HCT116 (cell line): ENCODE measurements around the gene MTHFD1L. TPM values are rescaled to one million over a fixed set of nuclear protein-coding genes. Genes with fewer than 3 reads are reported as not detected.

Source experiments
- ATAC-seq: fragments of 200-7000 bp; cut with Tn5 transposase; 2 replicates; pipeline ENCODE4 v1.9.1; 2020; ENCODE audit warnings: mild to moderate bottlenecking, moderate library complexity
- BruUV-seq: library from RNA; stranded (reverse); fragments of 400-500 nt; replicated peaks from 2 replicates; lab custom pipeline; 2021; lab: Mats Ljungman, UMichigan
- CTCF ChIA-PET: fragments of 300-600 bp; sonication (Branson Sonifier 250); formaldehyde crosslinking; loops from one replicate; lab custom pipeline; 2021; ENCODE audit warnings: antibody characterized with exemption; lab: Charles Lee
- POLR2A ChIA-PET: fragments of 300-600, 350-600 bp; sonication (Branson Sonifier 250); formaldehyde crosslinking; loops from one replicate; lab custom pipeline; 2021; ENCODE audit warnings: antibody characterized with exemption; lab: Charles Lee
- RAD21 ChIA-PET, 2 experiments: fragments of 300-600 bp; sonication (Branson Sonifier 250); formaldehyde crosslinking; loops; one replicate each; lab custom pipeline; 2023; ENCODE audit warnings: low total read pairs in 2 of 2; ENCODE audit not compliant: uncharacterized antibody in 2 of 2, unreplicated experiment in 2 of 2, low non-redundant PET in 1 of 2; lab: Charles Lee
- DNase-seq: peaks from one replicate; pipeline ENCODE4 v3.0.0-alpha.2; 2010; ENCODE audit warnings: low read depth, low spot score
- H2AFZ ChIP-seq: fragments of 200-600 bp; shearing (Covaris generic), sonication (generic); 2 replicates; pipeline ENCODE4 v1.6.1; 2017; ENCODE audit warnings: low read depth, mixed run types, mixed read lengths, antibody characterized with exemption, low read length; ENCODE audit not compliant: poor library complexity, severe bottlenecking
- H3K27ac ChIP-seq: 2 replicates; pipeline ENCODE4 v1.5.1; 2012; ENCODE audit warnings: low read depth, low read length
- H3K27me3 ChIP-seq: fragments of 200-600 bp; sonication (generic); 2 replicates; pipeline ENCODE4 v1.6.1; 2016; ENCODE audit warnings: mixed run types, low read length, mixed read lengths; ENCODE audit not compliant: insufficient read depth
- H3K36me3 ChIP-seq, 2 experiments: fragments of 200-500 bp in 1 of 2; fragments of 200-600 bp in 1 of 2; sonication (Bioruptor generic) in 1 of 2; sonication (generic) in 1 of 2; 2 replicates each; pipeline versions ENCODE4 v1.5.1 to v1.6.1; 2014 to 2016; ENCODE audit warnings: low read length in 2 of 2, inconsistent platforms in 1 of 2, mixed read lengths in 1 of 2, mixed run types in 1 of 2; ENCODE audit not compliant: insufficient read depth in 2 of 2, control insufficient read depth in 1 of 2
- H3K4me1 ChIP-seq, 2 experiments: fragments of 200-600 bp in 1 of 2; sonication (generic) in 1 of 2; 2 replicates each; pipeline versions ENCODE4 v1.5.1 to v1.6.1; 2012 to 2017; ENCODE audit warnings: low read length in 2 of 2, inconsistent platforms in 1 of 2, mild to moderate bottlenecking in 1 of 2, mixed read lengths in 1 of 2, mixed run types in 1 of 2, moderate library complexity in 1 of 2; ENCODE audit not compliant: insufficient read depth in 2 of 2, control insufficient read depth in 1 of 2
- H3K4me2 ChIP-seq: fragments of 200-600 bp; sonication (generic); 2 replicates; pipeline ENCODE4 v1.6.1; 2017; ENCODE audit warnings: mixed run types, low read length, mixed read lengths
- H3K4me3 ChIP-seq, 2 experiments: fragments of 200-600 bp in 1 of 2; sonication (generic) in 1 of 2; replicated peaks in 1 of 2; 2 replicates each; pipeline ENCODE4 v1.5.1; 2011 to 2016; ENCODE audit warnings: low read length in 2 of 2, control low read depth in 1 of 2, low read depth in 1 of 2, mild to moderate bottlenecking in 1 of 2, mixed read lengths in 1 of 2, mixed run types in 1 of 2
- H3K79me2 ChIP-seq: fragments of 200-600 bp; sonication (generic); 2 replicates; pipeline ENCODE4 v1.6.1; 2017; ENCODE audit warnings: mild to moderate bottlenecking, mixed run types, low read length, moderate library complexity, mixed read lengths; ENCODE audit not compliant: insufficient read depth
- H3K9ac ChIP-seq: fragments of 200-600 bp; sonication (generic); 2 replicates; pipeline ENCODE4 v1.6.1; 2016; ENCODE audit warnings: low read length, mixed read lengths
- H3K9me2 ChIP-seq: fragments of 200-600 bp; sonication (generic), shearing (Covaris generic); 2 replicates; pipeline ENCODE4 v1.6.1; 2017; ENCODE audit warnings: mixed run types, mild to moderate bottlenecking, moderate library complexity; ENCODE audit not compliant: insufficient read depth
- H3K9me3 ChIP-seq, 2 experiments: fragments of 200-500 bp in 1 of 2; fragments of 200-600 bp in 1 of 2; sonication (Bioruptor generic) in 1 of 2; sonication (generic) in 1 of 2; 2 replicates each; pipeline ENCODE4 v1.6.1; 2014 to 2017; ENCODE audit warnings: low read length in 2 of 2, mixed read lengths in 2 of 2, inconsistent platforms in 1 of 2, low read depth in 1 of 2, mild to moderate bottlenecking in 1 of 2, mixed run types in 1 of 2, moderate library complexity in 1 of 2; ENCODE audit not compliant: control insufficient read depth in 1 of 2, insufficient read depth in 1 of 2
- H4K20me1 ChIP-seq: fragments of 200-600 bp; sonication (generic), shearing (Covaris generic); 2 replicates; pipeline ENCODE4 v1.6.1; 2017; ENCODE audit warnings: mixed run types, mild to moderate bottlenecking, moderate library complexity; ENCODE audit not compliant: insufficient read depth
- CBX3 ChIP-seq: IDR thresholded peaks from 2 replicates; pipeline ENCODE4 v1.6.1; 2012; ENCODE audit warnings: low read depth
- CEBPB ChIP-seq: IDR thresholded peaks from 2 replicates; pipeline ENCODE4 v1.6.1; 2012; ENCODE audit warnings: low read depth
- EGR1 ChIP-seq: IDR thresholded peaks from 2 replicates; pipeline ENCODE4 v1.6.1; 2012; ENCODE audit warnings: low read depth
- ELF1 ChIP-seq: IDR thresholded peaks from 2 replicates; pipeline ENCODE4 v1.6.1; 2012; ENCODE audit warnings: low read depth, borderline replicate concordance
- EZH2phosphoT487 ChIP-seq: fragments of 200-600 bp; IDR thresholded peaks from 2 replicates; pipeline ENCODE4 v1.6.1; 2018; ENCODE audit warnings: antibody characterized with exemption, borderline replicate concordance
- FOSL1 ChIP-seq: IDR thresholded peaks from 2 replicates; pipeline ENCODE4 v1.6.1; 2012; ENCODE audit warnings: low read depth
- JUND ChIP-seq: IDR thresholded peaks from 2 replicates; pipeline ENCODE4 v1.6.1; 2012
- POLR2AphosphoS5 ChIP-seq: IDR thresholded peaks from 2 replicates; pipeline ENCODE4 v1.6.1; 2011; ENCODE audit warnings: mild to moderate bottlenecking, low read depth, low read length, moderate library complexity
- RAD21 ChIP-seq: IDR thresholded peaks from 2 replicates; pipeline ENCODE4 v1.6.1; 2012; ENCODE audit warnings: low read depth, mild to moderate bottlenecking
- SIN3A ChIP-seq: IDR thresholded peaks from 2 replicates; pipeline ENCODE4 v1.6.1; 2012; ENCODE audit warnings: low read depth
- SRF ChIP-seq: IDR thresholded peaks from 2 replicates; pipeline ENCODE4 v1.6.1; 2012; ENCODE audit warnings: low read depth
- TCF7L2 ChIP-seq: IDR thresholded peaks from 2 replicates; pipeline ENCODE4 v1.7.0; 2011; ENCODE audit warnings: borderline replicate concordance, inconsistent platforms; ENCODE audit not compliant: insufficient read depth, insufficient read length; ENCODE audit errors: extremely low read depth
- YY1 ChIP-seq: IDR thresholded peaks from 2 replicates; pipeline ENCODE4 v1.6.1; 2011; ENCODE audit warnings: low read length, low read depth, moderate library complexity, mild to moderate bottlenecking; ENCODE audit not compliant: insufficient replicate concordance; ENCODE audit errors: extremely low read depth
- ZFX ChIP-seq: fragments of 450-650 bp; IDR thresholded peaks from 2 replicates; pipeline ENCODE4 v1.6.1; 2017
- intact Hi-C: fragments of 100-400 bp; cut with micrococcal nuclease; formaldehyde crosslinking; loops from 2 replicates; pipeline ENCODE4 v1.10.0; 2022
- total RNA-seq: library from RNA; stranded (reverse); gene quantifications from one replicate; pipeline ENCODE4 v1.2.1, GENCODE V29; 2021; ENCODE audit not compliant: unreplicated experiment
- TF ChIP-seq, protein P1 (sequence below), 3 experiments: fragments of 200-600 bp in 1 of 3; sonication (generic) in 1 of 3; IDR thresholded peaks in 2 of 3; conservative IDR thresholded peaks in 1 of 3; 2 replicates each; pipeline ENCODE4 v1.5.1; 2012 to 2017; ENCODE audit warnings: low read depth in 2 of 3, low read length in 2 of 3, antibody characterized with exemption in 1 of 3, borderline replicate concordance in 1 of 3, control low read depth in 1 of 3, mild to moderate bottlenecking in 1 of 3, mixed read lengths in 1 of 3, mixed run types in 1 of 3, moderate library complexity in 1 of 3; ENCODE audit not compliant: insufficient read depth in 1 of 3
- TF ChIP-seq, protein P2 (sequence below): IDR thresholded peaks from 2 replicates; pipeline ENCODE4 v1.6.1; 2012
- TF ChIP-seq, protein P3 (sequence below): IDR thresholded peaks from 2 replicates; pipeline ENCODE4 v1.6.1; 2011; ENCODE audit warnings: mild to moderate bottlenecking, low read length, moderate library complexity; ENCODE audit not compliant: insufficient replicate concordance; ENCODE audit errors: extremely low read depth
- TF ChIP-seq, protein P4 (sequence below): IDR thresholded peaks from 2 replicates; pipeline ENCODE4 v1.6.1; 2012
- TF ChIP-seq, protein P5 (sequence below): IDR thresholded peaks from 2 replicates; pipeline ENCODE4 v1.6.1; 2012; ENCODE audit warnings: low read depth

The MTHFD1L gene
- total RNA-seq, 1 experiment from 2014 or later, result 127 TPM

DNA sequence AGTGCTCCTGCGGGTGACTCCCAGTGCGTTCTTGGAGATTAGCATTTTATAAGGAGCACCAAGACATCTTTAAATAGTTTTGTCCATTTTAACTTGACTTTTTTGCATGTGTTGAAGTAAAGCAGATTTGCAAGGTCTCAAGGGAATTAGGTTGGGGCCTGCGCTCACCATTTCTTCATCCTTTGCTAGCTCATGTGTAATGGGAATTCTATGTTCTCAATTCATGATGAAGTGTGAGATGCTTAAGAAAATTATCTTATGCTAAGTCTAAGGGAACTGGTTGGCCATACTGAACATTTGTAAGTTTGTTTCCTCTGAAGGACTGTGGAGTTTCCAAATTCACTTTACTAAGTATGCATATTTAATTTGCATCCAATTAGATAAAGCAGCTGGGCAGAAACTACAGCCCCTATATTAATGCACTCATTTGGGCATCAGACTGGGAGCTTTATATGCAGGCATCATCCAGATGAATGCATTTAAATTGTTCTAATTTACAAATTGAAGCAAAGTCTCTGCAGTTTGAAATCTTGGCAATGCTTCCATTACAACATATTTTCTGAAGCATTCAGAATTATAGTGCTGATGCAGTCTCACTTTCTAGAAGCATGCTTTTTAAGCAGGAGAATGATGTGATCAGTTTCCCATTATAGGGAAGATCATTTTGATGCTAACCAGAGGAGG lies 266.0 kb downstream of the MTHFD1L start:
- POLR2A ChIA-PET, result no interaction called here
- Histone ChIP-seq H3K36me3 (no peaks in the 10 kb centered on the region), H3K4me3 (no peak overlapping the region), H3K27me3 (no peaks in the 10 kb centered on the region), H3K79me2 (no peaks in the 10 kb centered on the region), H3K4me2 (no peak overlapping the region), H3K4me1 (peaks cover 6 to 25% of the 10 kb centered on the region in 2 experiments; a peak in 3 of 4 replicates), H3K9me2 (no peaks in the 10 kb centered on the region), H3K9me3 (peaks cover 0 to 3% of the 10 kb centered on the region in 2 experiments; a peak in 1 of 4 replicates), H3K9ac (no peak overlapping the region), H3K27ac (no peak overlapping the region), H2AFZ (no peak overlapping the region), H4K20me1 (no peaks in the 10 kb centered on the region)
- no TSS peak for BruUV-seq
- DNase-seq, result no peak
- TF ChIP-seq TCF7L2 (no peak), EZH2phosphoT487 (no peak), CBX3 (no peak), JUND (no peak), CEBPB (no peak), RAD21 (no peak), EGR1 (no peak), SIN3A (no peak), POLR2AphosphoS5 (no peak), FOSL1 (no peak), YY1 (no peak), ELF1 (no peak), SRF (no peak), ZFX (no peak)
- TF ChIP-seq, protein P1, sequence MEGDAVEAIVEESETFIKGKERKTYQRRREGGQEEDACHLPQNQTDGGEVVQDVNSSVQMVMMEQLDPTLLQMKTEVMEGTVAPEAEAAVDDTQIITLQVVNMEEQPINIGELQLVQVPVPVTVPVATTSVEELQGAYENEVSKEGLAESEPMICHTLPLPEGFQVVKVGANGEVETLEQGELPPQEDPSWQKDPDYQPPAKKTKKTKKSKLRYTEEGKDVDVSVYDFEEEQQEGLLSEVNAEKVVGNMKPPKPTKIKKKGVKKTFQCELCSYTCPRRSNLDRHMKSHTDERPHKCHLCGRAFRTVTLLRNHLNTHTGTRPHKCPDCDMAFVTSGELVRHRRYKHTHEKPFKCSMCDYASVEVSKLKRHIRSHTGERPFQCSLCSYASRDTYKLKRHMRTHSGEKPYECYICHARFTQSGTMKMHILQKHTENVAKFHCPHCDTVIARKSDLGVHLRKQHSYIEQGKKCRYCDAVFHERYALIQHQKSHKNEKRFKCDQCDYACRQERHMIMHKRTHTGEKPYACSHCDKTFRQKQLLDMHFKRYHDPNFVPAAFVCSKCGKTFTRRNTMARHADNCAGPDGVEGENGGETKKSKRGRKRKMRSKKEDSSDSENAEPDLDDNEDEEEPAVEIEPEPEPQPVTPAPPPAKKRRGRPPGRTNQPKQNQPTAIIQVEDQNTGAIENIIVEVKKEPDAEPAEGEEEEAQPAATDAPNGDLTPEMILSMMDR (IDR thresholded peaks at IDR 0.05 in 2 of 3, conservative IDR thresholded peaks at IDR 0.05 in 1 of 3; ENCODE audit: borderline replicate concordance in 1 of 3, insufficient read depth in 1 of 3, low read depth in 2 of 3, low read length in 2 of 3), result no peak
- TF ChIP-seq, protein P2, sequence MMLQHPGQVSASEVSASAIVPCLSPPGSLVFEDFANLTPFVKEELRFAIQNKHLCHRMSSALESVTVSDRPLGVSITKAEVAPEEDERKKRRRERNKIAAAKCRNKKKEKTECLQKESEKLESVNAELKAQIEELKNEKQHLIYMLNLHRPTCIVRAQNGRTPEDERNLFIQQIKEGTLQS, result no peak
- TF ChIP-seq, protein P3, sequence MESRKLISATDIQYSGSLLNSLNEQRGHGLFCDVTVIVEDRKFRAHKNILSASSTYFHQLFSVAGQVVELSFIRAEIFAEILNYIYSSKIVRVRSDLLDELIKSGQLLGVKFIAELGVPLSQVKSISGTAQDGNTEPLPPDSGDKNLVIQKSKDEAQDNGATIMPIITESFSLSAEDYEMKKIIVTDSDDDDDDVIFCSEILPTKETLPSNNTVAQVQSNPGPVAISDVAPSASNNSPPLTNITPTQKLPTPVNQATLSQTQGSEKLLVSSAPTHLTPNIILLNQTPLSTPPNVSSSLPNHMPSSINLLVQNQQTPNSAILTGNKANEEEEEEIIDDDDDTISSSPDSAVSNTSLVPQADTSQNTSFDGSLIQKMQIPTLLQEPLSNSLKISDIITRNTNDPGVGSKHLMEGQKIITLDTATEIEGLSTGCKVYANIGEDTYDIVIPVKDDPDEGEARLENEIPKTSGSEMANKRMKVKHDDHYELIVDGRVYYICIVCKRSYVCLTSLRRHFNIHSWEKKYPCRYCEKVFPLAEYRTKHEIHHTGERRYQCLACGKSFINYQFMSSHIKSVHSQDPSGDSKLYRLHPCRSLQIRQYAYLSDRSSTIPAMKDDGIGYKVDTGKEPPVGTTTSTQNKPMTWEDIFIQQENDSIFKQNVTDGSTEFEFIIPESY, result no peak
- TF ChIP-seq, protein P4, sequence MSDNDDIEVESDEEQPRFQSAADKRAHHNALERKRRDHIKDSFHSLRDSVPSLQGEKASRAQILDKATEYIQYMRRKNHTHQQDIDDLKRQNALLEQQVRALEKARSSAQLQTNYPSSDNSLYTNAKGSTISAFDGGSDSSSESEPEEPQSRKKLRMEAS, result no peak
- TF ChIP-seq, protein P5, sequence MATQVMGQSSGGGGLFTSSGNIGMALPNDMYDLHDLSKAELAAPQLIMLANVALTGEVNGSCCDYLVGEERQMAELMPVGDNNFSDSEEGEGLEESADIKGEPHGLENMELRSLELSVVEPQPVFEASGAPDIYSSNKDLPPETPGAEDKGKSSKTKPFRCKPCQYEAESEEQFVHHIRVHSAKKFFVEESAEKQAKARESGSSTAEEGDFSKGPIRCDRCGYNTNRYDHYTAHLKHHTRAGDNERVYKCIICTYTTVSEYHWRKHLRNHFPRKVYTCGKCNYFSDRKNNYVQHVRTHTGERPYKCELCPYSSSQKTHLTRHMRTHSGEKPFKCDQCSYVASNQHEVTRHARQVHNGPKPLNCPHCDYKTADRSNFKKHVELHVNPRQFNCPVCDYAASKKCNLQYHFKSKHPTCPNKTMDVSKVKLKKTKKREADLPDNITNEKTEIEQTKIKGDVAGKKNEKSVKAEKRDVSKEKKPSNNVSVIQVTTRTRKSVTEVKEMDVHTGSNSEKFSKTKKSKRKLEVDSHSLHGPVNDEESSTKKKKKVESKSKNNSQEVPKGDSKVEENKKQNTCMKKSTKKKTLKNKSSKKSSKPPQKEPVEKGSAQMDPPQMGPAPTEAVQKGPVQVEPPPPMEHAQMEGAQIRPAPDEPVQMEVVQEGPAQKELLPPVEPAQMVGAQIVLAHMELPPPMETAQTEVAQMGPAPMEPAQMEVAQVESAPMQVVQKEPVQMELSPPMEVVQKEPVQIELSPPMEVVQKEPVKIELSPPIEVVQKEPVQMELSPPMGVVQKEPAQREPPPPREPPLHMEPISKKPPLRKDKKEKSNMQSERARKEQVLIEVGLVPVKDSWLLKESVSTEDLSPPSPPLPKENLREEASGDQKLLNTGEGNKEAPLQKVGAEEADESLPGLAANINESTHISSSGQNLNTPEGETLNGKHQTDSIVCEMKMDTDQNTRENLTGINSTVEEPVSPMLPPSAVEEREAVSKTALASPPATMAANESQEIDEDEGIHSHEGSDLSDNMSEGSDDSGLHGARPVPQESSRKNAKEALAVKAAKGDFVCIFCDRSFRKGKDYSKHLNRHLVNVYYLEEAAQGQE, result no peak
- intact Hi-C loops, result no loop called here
- CTCF ChIA-PET, result no interaction called here
- no peak for ATAC-seq
- RAD21 ChIA-PET, result no interaction called here
